HG03066 (cell line): ENCODE data around the gene C2orf72.
A peak's percentile ranks its signal among the peaks of the same experiment; 100 is the strongest.

ENCODE experiments used
- ATAC-seq: cut with Tn5 transposase; IDR thresholded peaks from one replicate; pipeline ENCODE4 v1.9.1; 2021; ENCODE audit warnings: low read depth; ENCODE audit not compliant: unreplicated experiment

Gene C2orf72

DNA sequence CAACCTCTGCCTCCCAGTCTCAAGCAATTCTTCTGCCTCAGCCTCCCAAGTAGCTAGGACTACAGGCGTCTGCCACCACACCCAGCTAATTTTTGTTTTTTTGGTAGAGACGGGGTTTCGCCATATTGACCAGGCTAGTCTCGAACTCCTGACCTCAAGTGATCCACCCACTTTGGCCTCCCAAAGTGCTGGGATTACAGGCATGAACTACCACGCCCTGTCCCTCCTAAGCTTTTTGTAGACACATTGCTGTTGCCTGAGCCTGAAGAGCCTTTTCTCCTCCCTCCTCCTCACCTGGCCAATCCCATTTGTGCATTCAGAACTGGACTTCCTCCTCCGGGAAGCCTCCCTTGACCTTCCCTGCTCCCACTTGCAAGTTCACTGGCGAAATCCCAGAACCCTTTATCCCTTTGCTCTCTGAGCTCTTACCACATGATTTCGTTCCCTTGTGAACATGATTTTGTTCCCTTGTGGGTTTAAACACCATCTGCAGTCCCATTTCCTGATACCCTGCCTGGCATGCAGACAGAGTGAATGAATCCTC lies 2.6 kb downstream of the C2orf72 start:
- ATAC-seq: no peak

DNA sequence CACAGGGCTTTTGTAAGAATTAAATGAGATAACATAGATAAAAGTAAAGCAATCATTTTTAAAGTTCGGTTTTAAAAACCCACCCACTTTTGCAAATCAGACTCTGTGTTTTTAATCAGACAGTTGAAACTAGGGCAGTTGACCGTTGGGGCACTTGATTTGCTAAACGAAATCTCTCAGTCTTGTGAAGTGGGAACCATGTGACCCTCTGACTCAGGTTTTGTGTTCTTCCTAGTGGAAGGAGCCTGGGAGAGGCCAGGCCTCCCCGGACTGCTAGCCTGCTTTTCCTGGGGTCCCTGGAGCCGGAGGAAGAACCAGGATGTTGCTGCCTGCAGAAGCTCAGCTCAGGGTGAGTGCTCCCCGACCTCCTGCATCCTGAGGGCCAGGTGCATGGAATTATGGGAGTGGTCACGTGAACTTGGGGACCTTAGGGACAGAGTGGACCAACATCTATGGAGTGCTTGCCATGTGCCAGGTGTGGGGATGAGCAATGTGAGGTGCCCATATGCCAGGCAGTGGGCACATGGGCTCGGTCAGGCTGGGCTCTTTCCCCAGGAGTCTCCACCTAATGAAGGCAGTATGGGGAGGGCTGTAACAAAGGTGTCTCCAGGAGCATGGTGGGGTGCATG lies 3.9 kb downstream of the C2orf72 start:
- ATAC-seq: no peak

GRCh38 chr2:231043796-231044195 lies 6.5 kb downstream of the C2orf72 start:
- no peak for ATAC-seq

GRCh38 chr2:231046916-231047273 lies 9.6 kb downstream of the C2orf72 start:
- ATAC-seq: no peak

DNA sequence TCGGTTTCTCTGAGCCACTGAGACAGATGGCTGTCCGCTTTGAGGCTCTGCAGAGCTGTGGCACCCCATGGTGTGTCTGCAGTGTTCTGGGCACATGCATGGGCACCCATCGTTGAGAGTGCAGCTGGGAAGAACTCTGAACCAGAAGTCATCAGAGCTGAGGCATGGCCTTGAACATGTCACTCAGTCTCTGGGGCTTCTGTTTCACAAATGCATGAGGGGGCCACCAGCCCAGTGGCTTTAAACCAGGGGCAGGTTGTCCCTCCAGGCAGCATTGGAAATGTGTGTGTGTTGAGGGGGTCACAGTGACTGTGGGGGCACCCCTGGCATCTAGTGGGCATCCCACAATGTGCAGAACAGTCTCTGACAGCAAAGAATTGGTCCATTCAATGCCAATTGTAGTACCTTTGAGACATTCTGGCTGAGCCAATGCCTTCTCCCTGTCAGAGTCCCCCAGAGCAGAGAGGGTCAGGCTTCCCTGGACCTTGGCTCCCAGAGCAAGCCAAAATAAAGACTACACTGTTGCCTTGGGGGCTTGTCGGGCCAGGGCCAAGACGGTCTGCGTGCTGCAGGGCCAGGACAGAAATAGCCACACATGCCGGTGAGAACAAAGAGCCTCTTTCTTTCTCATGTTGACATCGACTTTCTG lies 10.1 kb downstream of the C2orf72 start:
- ATAC-seq: no peak

- ATAC-seq: no peak
These were observed 10.9 kb downstream of the C2orf72 start for GRCh38 chr2:231047923-231048915.

DNA sequence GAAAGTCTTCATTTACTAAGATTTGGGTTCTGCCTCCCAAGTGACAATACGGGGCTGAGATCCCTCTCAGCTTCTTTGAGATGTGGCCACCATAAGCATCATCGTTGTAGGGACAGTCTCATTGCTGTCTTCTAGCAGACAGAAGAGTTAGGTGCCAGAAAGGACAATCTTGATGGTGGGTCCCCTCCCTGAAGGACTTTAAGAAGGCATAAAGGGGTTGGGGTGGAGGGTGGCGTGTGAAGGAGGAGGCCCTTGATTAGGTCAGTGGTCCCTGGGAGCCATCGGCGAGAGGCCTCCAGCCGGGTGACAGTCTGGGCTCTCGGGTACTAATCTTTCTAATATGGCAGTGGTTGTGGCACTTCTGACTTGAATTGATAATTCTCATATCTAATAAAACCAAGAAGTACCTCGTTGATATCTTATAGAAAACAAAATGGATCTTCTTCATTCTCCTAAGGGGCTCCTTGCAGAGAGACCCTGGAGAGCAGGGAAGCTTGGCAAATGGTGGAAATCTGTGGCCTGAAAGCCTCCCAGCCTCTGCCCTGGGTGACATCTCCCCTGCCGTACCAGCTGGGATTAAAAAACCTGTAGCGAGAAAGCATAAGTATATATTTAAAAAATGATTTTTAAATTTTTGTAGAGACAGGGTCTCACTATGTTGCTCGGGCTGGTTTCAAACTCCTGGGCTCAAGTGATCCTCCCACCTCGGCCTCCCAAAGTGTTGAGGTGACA lies 12.1 kb downstream of the C2orf72 start:
- no peak for ATAC-seq

DNA sequence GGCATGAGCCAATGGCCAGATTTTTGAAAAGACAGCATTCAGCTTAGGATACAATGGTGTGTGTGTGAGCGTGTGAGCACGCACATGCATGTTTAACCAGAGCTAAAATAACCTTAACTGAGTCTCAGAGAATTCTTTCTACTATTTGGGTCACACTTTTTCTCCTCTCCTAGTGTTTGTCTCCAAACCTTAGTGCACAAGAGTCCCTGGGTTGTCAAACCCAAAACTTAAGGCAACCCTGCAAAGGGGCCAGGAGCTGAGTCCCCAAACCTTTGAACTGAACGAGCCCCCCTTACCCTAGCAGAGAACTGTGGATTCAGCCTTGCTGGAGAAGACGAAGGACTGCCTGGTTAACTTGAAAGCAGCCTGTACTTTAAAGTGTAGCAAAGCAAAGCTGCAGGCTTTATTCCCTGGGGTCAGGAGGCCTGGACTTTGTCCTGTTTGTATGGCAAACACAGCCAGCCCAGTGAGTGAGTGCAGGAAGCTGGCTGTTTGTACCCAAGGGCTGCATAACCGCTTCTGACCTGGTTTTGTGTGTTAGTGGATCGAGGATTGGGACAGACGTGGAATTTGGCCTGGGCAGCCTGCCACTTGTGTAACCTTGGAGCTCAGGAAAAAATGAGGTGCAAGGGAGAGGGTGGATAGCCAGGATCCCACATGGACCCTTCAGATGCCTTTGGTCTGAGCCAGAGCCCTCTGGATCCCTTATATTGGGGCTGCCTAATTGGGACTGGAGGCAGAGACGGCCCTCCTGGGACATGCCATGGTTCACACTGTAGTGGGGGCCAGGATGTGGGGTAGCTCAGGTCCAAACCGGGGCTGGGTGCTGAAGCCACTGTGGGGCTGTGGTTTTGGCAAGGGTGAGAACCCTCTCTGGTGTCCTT lies 12.9 kb downstream of the C2orf72 start:
- ATAC-seq: no peak

DNA sequence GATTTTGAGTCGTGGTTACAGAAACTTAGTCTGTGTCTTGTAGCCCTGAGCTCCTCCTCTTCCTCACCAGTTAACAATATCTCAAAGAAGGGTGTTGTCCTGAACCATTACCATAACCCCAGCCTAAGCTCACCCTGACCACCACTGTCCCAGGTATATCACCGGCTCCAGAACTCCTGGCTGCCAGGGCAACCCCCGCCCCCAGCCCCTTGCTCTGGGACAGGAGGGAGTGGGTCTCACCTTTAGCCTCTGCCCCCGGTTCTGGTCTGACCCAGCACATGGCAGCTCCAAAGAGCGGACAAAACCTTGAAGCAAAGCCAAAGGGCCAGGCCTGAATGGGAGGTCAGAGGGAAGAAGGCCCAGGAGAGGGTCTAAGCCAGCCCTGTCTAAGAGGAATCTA lies 13.8 kb downstream of the C2orf72 start:
- ATAC-seq: no peak

GRCh38 chr2:231052494-231053451 lies 15.4 kb downstream of the C2orf72 start:
- peak; percentile 54 for ATAC-seq

DNA sequence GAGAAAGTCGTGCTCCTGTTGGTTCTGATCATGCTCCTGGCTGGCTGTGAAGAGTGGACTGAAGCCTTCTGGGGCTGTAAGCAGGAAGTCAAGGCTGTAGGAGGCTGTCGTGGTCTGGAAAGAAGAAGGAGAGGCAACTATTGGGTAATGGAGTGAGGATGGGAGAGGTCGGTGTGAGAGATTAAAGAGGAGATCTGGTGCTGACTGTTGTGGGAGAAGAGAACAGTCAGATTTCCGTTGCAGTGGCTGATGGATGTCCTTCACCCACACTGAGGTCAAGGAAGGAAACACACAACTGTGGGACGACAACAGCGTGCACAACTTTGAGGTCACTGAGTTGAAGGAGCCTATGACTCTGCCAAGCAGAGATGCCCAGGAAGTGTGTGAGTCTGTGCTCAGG lies 16.5 kb downstream of the C2orf72 start:
- ATAC-seq: no peak

DNA sequence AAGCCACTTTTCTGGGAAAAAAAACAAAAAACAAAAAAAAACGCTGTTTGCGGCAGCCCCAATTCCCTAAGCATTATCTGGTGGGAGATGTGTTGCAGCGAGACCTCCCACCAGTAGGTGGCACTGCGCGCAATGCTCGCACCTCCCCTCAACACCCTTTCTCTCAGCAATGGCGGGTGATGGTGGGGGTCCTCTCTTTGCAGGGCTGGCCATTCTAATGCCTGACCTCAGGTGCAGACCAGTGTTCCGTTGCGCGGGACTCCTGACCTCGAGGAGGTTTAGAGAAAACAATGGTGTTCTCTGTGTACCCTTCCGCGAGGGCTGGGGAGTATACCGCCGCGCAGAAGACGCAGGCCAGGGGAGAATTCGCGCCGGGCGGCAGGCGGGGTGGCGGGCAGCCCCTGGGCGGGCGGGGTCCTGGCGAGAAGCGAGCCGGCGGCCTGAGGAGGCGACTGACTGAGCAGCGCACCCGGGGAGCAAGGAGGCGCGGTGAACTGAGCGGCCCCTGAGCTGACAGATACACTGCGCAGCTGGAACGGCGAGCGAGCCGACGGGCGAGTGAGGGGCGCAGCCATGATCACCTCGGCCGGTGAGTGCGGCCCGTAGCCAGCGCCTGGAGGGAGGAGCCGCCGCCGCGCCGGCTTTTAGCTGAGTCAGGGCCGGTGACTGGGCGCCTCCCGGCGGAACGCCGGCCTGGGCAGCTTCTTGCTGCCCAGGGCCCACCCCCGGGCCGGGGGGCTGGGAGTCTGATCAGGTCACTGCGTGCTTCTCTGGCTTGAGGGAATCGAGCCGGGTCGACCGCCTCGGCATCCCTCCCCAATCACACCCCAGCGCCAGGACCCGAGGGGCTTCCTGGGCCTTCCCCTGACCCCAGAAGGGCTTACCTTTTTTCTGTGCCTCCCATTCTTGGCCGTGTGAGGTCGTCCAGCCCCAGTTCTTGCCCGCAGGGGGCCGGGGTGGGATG lies 19.4 kb downstream of the C2orf72 start, which contains the start of gene PSMD1:
PSMD1 (plus strand) TSS at position 415 of the 964 bp plus-strand sequence; CDS start at position 574, 159 bp downstream.
- peak; percentile 71 for ATAC-seq

DNA sequence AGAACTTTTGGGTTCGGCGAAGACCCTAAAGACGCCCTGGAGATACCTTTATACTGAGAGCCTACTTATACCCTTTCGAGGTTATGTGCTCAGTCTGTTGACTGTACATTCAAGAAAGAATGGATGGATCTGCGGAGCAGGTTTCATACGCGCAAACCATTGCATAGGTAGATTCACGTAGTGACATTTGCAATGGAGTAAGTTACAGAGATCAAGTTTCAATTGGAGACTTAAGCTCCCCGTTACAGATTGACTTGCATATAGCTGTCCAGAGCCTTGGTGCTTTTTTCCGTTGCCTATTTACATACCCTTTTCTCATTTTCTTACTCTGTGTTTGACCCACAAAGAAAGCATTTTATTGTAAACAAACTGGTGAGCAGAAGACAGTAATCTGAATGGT lies 20.3 kb downstream of the C2orf72 start:
- ATAC-seq: no peak

- ATAC-seq: no peak
These were observed 21.6 kb downstream of the C2orf72 start for GRCh38 chr2:231058761-231059550.

DNA sequence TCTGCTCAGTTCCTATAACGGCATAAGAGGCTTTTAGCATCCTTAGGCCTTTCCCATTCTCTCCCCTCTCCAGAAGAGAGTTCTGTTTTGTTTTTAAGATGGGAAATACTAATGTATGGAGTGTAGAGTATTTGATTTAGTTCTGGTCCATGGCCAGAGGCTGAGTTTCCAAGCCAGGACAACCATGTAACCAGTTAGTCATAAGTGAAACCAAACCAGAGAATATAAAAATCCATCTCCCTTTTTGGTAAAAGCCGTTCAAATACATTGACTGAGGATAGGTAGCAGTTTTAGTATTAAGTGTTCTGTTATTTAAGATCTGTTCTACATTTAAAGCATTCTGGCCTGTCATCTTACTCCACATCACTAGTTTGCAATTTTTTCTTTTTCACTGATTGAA lies 22.4 kb downstream of the C2orf72 start:
- no peak for ATAC-seq

DNA sequence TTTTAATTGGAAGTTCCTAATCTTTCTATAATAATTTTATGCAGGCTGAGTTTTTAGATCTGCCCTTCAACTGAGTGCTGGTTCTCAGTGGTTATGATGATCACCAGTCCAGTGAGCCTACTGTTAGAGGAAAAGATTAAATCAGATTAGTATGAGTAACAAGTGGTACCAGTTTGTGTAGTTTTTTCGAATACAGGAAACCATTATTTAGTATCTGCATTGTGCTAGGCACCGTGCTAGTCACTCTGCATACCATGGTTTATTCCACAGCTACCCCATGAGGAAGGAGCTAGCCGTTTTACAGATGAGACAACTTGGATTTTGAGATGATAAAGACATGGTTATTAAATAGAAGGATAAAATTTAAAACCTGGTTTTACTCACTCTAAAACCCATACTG lies 25.5 kb downstream of the C2orf72 start:
- no peak for ATAC-seq
